OCI-LY1 (cell line): ENCODE measurements around the gene LRRC31.

Experiments used
- EZH2 ChIP-seq: fragments of 200-600 bp; sonication (generic), shearing (Covaris generic); IDR thresholded peaks from 2 replicates; pipeline ENCODE4 v1.8.0; 2017; ENCODE audit warnings: borderline replicate concordance, mixed run types, mild to moderate bottlenecking, antibody characterized with exemption, low read length, moderate library complexity, mixed read lengths
- TF ChIP-seq, protein P1 (sequence below): fragments of 200-600 bp; sonication (generic), shearing (Covaris generic); IDR thresholded peaks from 2 replicates; pipeline ENCODE4 v1.5.1; 2017; ENCODE audit warnings: mild to moderate bottlenecking, antibody characterized with exemption, low read length, moderate library complexity, mixed read lengths

DNA sequence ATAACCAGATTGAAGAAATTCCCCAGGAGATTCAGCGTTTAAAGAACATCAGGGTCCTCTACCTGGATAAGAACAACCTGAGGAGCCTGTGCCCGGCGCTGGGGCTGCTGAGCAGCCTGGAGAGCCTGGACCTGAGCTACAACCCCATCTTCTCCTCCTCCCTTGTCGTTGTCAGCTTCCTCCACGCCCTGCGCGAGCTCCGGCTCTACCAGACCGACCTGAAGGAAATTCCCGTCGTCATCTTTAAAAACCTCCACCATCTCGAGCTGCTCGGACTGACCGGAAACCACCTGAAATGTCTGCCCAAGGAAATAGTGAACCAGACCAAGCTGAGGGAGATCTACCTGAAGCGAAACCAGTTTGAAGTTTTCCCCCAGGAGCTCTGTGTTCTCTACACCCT is 47.6 kb downstream of the LRRC31 start:
- TF ChIP-seq, protein P1, sequence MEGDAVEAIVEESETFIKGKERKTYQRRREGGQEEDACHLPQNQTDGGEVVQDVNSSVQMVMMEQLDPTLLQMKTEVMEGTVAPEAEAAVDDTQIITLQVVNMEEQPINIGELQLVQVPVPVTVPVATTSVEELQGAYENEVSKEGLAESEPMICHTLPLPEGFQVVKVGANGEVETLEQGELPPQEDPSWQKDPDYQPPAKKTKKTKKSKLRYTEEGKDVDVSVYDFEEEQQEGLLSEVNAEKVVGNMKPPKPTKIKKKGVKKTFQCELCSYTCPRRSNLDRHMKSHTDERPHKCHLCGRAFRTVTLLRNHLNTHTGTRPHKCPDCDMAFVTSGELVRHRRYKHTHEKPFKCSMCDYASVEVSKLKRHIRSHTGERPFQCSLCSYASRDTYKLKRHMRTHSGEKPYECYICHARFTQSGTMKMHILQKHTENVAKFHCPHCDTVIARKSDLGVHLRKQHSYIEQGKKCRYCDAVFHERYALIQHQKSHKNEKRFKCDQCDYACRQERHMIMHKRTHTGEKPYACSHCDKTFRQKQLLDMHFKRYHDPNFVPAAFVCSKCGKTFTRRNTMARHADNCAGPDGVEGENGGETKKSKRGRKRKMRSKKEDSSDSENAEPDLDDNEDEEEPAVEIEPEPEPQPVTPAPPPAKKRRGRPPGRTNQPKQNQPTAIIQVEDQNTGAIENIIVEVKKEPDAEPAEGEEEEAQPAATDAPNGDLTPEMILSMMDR, result no peak
- TF ChIP-seq EZH2, result no peak
